HepG2 (cell line): ENCODE measurements around the gene OR6B2. TPM values are rescaled to one million over a fixed set of nuclear protein-coding genes. Genes with fewer than 3 reads are reported as not detected.

Experiments
- ATAC-seq: fragments of 200-7000 bp; cut with Tn5 transposase; 3 replicates; pipeline ENCODE4 v1.9.1; 2020; ENCODE audit warnings: mild to moderate bottlenecking, moderate library complexity
- BruUV-seq: library from RNA; stranded (reverse); fragments of 400-500 nt; replicated peaks from 2 replicates; lab custom pipeline; 2021; lab: Mats Ljungman, UMichigan
- CTCF ChIA-PET: fragments of 300-600 bp; formaldehyde crosslinking; extraction: SDS; loops from one replicate; lab custom pipeline; 2021; ENCODE audit warnings: low total read pairs, inconsistent platforms, low intra/inter-chr PET ratio; lab: Yijun Ruan, JAX
- POLR2A ChIA-PET: fragments of 350-600 bp; sonication (Branson Sonifier 250); formaldehyde crosslinking; loops from one replicate; lab custom pipeline; 2020; ENCODE audit warnings: antibody characterized with exemption, inconsistent platforms; lab: Yijun Ruan, JAX
- DNase-seq: peaks from one replicate; pipeline ENCODE4 v3.0.0-alpha.2; 2015; ENCODE audit warnings: low spot score
- FAIRE-seq: peaks from 3 replicates; lab custom pipeline; 2011; peaks lifted over from hg19 to GRCh38; lab: Jason Lieb, UNC
- H2AFZ ChIP-seq: one replicate; pipeline ENCODE4 v1.6.1; 2011; ENCODE audit warnings: low read length, inconsistent platforms
- H3K27ac ChIP-seq: fragments of 300-600 bp; 3 replicates; pipeline ENCODE4 v1.8.0; 2011; ENCODE audit warnings: mixed run types, mild to moderate bottlenecking, mixed read lengths, low read length, inconsistent platforms; ENCODE audit not compliant: insufficient read depth; ENCODE audit errors: extremely low read length
- H3K27me3 ChIP-seq, 2 experiments: fragments of 200-600 bp in 1 of 2; 2 replicates in 1 of 2; 3 replicates in 1 of 2; pipeline versions ENCODE4 v1.6.0 to v1.8.0; 2011; ENCODE audit warnings: low read length in 2 of 2, mild to moderate bottlenecking in 2 of 2, moderate library complexity in 2 of 2, inconsistent platforms in 1 of 2; ENCODE audit not compliant: insufficient read depth in 2 of 2, control insufficient read depth in 1 of 2
- H3K36me3 ChIP-seq, 2 experiments: fragments of 200-600 bp in 1 of 2; replicated peaks in 1 of 2; 2 replicates in 1 of 2; 3 replicates in 1 of 2; pipeline versions ENCODE4 v1.5.1 to v1.8.0; 2011; ENCODE audit warnings: low read length in 2 of 2, inconsistent platforms in 1 of 2; ENCODE audit not compliant: insufficient read depth in 2 of 2, control insufficient read depth in 1 of 2
- H3K4me1 ChIP-seq: 2 replicates; pipeline ENCODE4 v1.5.1; 2012; ENCODE audit warnings: low read length, inconsistent platforms; ENCODE audit not compliant: insufficient read depth
- H3K4me2 ChIP-seq: 2 replicates; pipeline ENCODE4 v1.6.0; 2011; ENCODE audit warnings: low read depth, low read length, inconsistent platforms
- H3K4me3 ChIP-seq, 3 experiments: fragments of 200-600 bp in 1 of 3; sonication (generic), shearing (Covaris generic) in 1 of 3; replicated peaks in 1 of 3; 2 replicates each; pipeline ENCODE4 v1.5.1; 2011 to 2016; ENCODE audit warnings: low read length in 3 of 3, inconsistent platforms in 2 of 3, low read depth in 2 of 3, mild to moderate bottlenecking in 2 of 3, control low read depth in 1 of 3, mixed read lengths in 1 of 3; ENCODE audit not compliant: insufficient read depth in 1 of 3
- H3K79me2 ChIP-seq: one replicate; pipeline ENCODE4 v1.6.1; 2011; ENCODE audit warnings: low read length, inconsistent platforms; ENCODE audit not compliant: insufficient read depth
- H3K9ac ChIP-seq: 2 replicates; pipeline ENCODE4 v1.6.0; 2011; ENCODE audit warnings: mild to moderate bottlenecking, low read depth, low read length, inconsistent platforms; ENCODE audit not compliant: insufficient read depth
- H3K9me3 ChIP-seq: 2 replicates; pipeline ENCODE4 v1.5.1; 2012; ENCODE audit warnings: mild to moderate bottlenecking, low read length
- H4K20me1 ChIP-seq: 2 replicates; pipeline ENCODE4 v1.6.0; 2011; ENCODE audit warnings: inconsistent platforms, mild to moderate bottlenecking, low read length, moderate library complexity; ENCODE audit not compliant: insufficient read depth
- E2F1 ChIP-seq: sonication (generic); formaldehyde crosslinking; IDR thresholded peaks from 2 replicates; pipeline ENCODE4 v1.5.0; 2020; ENCODE audit warnings: missing genetic modification reagents
- ETV5 ChIP-seq: IDR thresholded peaks from 2 replicates; pipeline ENCODE4 v1.6.1; 2018; ENCODE audit warnings: missing biosample characterization, missing genetic modification reagents, inconsistent platforms, borderline replicate concordance
- MLXIP ChIP-seq: sonication (generic); formaldehyde crosslinking; IDR thresholded peaks from 2 replicates; pipeline ENCODE4 v1.9.0; 2021; ENCODE audit warnings: missing genetic modification reagents, borderline replicate concordance
- MYNN ChIP-seq: sonication (generic); formaldehyde crosslinking; IDR thresholded peaks from 2 replicates; pipeline ENCODE4 v1.4.0; 2020; ENCODE audit warnings: mild to moderate bottlenecking, low read depth, missing genetic modification reagents
- POLR2G ChIP-seq: fragments of 200-400 bp; formaldehyde crosslinking; IDR thresholded peaks from 2 replicates; pipeline ENCODE4 v1.6.1; 2018; ENCODE audit warnings: mild to moderate bottlenecking, low read depth, low read length, moderate library complexity
- RBAK ChIP-seq: sonication (generic); formaldehyde crosslinking; IDR thresholded peaks from 2 replicates; pipeline ENCODE4 v1.5.1; 2020; ENCODE audit warnings: mild to moderate bottlenecking, missing genetic modification reagents
- REXO4 ChIP-seq: sonication (generic); formaldehyde crosslinking; IDR thresholded peaks from 2 replicates; pipeline ENCODE4 v1.8.0; 2022; ENCODE audit warnings: missing genetic modification reagents, mild to moderate bottlenecking, borderline replicate concordance
- SRSF9 ChIP-seq: fragments of 200-400 bp; formaldehyde crosslinking; IDR thresholded peaks from 2 replicates; pipeline ENCODE4 v1.6.1; 2018; ENCODE audit warnings: borderline replicate concordance, mild to moderate bottlenecking, low read depth, low read length; ENCODE audit not compliant: insufficient read depth, poor library complexity, severe bottlenecking
- TBP ChIP-seq: sonication (generic); formaldehyde crosslinking; IDR thresholded peaks from 2 replicates; pipeline ENCODE4 v1.5.0; 2020; ENCODE audit warnings: missing genetic modification reagents
- ZBTB3 ChIP-seq: sonication (generic); formaldehyde crosslinking; IDR thresholded peaks from 2 replicates; pipeline ENCODE4 v1.4.0; 2020; ENCODE audit warnings: low read depth, mild to moderate bottlenecking, moderate library complexity, missing genetic modification reagents, borderline replicate concordance
- ZFP36 ChIP-seq: fragments of 150-350 bp; IDR thresholded peaks from 2 replicates; pipeline ENCODE4 v1.6.1; 2018; ENCODE audit warnings: borderline replicate concordance, low read length, low read depth; ENCODE audit not compliant: partially characterized antibody
- ZFX ChIP-seq: sonication (generic); formaldehyde crosslinking; IDR thresholded peaks from 2 replicates; pipeline ENCODE4 v1.4.0; 2020; ENCODE audit warnings: mild to moderate bottlenecking, low read depth, missing genetic modification reagents, moderate library complexity
- ZNF263 ChIP-seq: sonication (generic); formaldehyde crosslinking; IDR thresholded peaks from 2 replicates; pipeline ENCODE4 v1.4.0; 2020; ENCODE audit warnings: missing genetic modification reagents
- ZNF570 ChIP-seq: sonication (generic); formaldehyde crosslinking; IDR thresholded peaks from 2 replicates; pipeline ENCODE4 v1.4.0; 2020; ENCODE audit warnings: mild to moderate bottlenecking, missing genetic modification reagents, borderline replicate concordance
- ZNF720 ChIP-seq: sonication (generic); formaldehyde crosslinking; IDR thresholded peaks from 2 replicates; pipeline ENCODE4 v1.4.0; 2020; ENCODE audit warnings: missing genetic modification reagents
- whole genome bisulfite sequencing: methylation state at CpG from one replicate; pipeline ENCODE4 v1.1.6; 2017; ENCODE audit warnings: low lambda C conversion rate; 5-methylcytosine and 5-hydroxymethylcytosine counted together
- in situ Hi-C: cut with HindIII; loops from 2 replicates; pipeline ENCODE4 v1.10.0; 2017; ENCODE audit warnings: low pct_unique_long_range_greater_than_20kb; ENCODE audit not compliant: extremely low pct_ligation_motif_present
- intact Hi-C: fragments of 100-400 bp; cut with micrococcal nuclease; formaldehyde crosslinking; loops from one replicate; pipeline ENCODE4 v1.10.0; 2022; ENCODE audit not compliant: unreplicated experiment
- polyA plus RNA-seq, 8 experiments: library from polyadenylated mRNA; depleted of rRNA in 3 of 8; stranded (reverse) in 7 of 8; unstranded in 1 of 8; fragments of >200 nt; fragmentation: Illumina TruSeq in 4 of 8; extraction: Trizol in 4 of 8; gene quantifications; 2 replicates each; pipeline versions ENCODE4 v1.2.1 to v1.2.3, GENCODE V29; 2011 to 2016; ENCODE audit warnings: low read depth in 4 of 8, missing spikeins in 1 of 8, mixed read lengths in 1 of 8; ENCODE audit not compliant: insufficient read depth in 1 of 8
- total RNA-seq, 5 experiments: library from RNA; depleted of rRNA; stranded (reverse); fragments of >200 nt; fragmentation: Illumina TruSeq; extraction: Trizol; gene quantifications; 2 replicates each; pipeline ENCODE4 v1.2.3, GENCODE V29; 2016; ENCODE audit warnings: low read depth in 1 of 5
- TF ChIP-seq, protein P1 (sequence below), 2 experiments: sonication (generic) in 1 of 2; formaldehyde crosslinking in 1 of 2; IDR thresholded peaks; 2 replicates each; pipeline versions ENCODE4 v1.4.0 to v1.6.1; 2018 to 2020; ENCODE audit warnings: missing genetic modification reagents in 2 of 2, borderline replicate concordance in 1 of 2, low read depth in 1 of 2, mild to moderate bottlenecking in 1 of 2, missing biosample characterization in 1 of 2
- TF ChIP-seq, protein P2 (sequence below): sonication (generic); formaldehyde crosslinking; IDR thresholded peaks from 2 replicates; pipeline ENCODE4 v1.8.1; 2023; ENCODE audit warnings: mild to moderate bottlenecking, missing genetic modification reagents

The OR6B2 gene
- total and polyA plus RNA-seq, 2 of the 13 experiments (the other 11 are each of a cell fraction or from before 2014, with no cell fraction given), result not detected

GRCh38 chr2:239994086-239994485 lies 36.1 kb downstream of the OR6B2 start:
- intact Hi-C loops, result no loop called here
- Histone ChIP-seq H3K27ac (no peak overlapping the region), H3K9me3 (no peaks in the 10 kb centered on the region), H3K27me3 (no peaks in the 10 kb centered on the region), H4K20me1 (peaks cover 8% of the 10 kb centered on the region), H3K36me3 (peaks cover 21 to 45% of the 10 kb centered on the region in 2 experiments), H3K4me2 (no peak overlapping the region), H2AFZ (no peak overlapping the region), H3K4me3 (no peak overlapping the region), H3K9ac (no peak overlapping the region), H3K79me2 (no peaks in the 10 kb centered on the region), H3K4me1 (no peaks in the 10 kb centered on the region)
- FAIRE-seq, result no peak
- POLR2A ChIA-PET, result no interaction called here
- ATAC-seq, result no peak
- CTCF ChIA-PET, result no interaction called here
- no TSS peak for BruUV-seq
- in situ Hi-C loops, result no loop called here
- no peak for DNase-seq
- 100% methylated on average over 3 of the region's 6 CpGs for WGBS
- TF ChIP-seq, protein P1, sequence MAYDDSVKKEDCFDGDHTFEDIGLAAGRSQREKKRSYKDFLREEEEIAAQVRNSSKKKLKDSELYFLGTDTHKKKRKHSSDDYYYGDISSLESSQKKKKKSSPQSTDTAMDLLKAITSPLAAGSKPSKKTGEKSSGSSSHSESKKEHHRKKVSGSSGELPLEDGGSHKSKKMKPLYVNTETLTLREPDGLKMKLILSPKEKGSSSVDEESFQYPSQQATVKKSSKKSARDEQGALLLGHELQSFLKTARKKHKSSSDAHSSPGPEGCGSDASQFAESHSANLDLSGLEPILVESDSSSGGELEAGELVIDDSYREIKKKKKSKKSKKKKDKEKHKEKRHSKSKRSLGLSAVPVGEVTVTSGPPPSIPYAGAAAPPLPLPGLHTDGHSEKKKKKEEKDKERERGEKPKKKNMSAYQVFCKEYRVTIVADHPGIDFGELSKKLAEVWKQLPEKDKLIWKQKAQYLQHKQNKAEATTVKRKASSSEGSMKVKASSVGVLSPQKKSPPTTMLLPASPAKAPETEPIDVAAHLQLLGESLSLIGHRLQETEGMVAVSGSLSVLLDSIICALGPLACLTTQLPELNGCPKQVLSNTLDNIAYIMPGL (CRISPR knock-in tag; IDR thresholded peaks at IDR 0.05; ENCODE audit: borderline replicate concordance in 1 of 2, low read depth in 1 of 2), result no peak
- TF ChIP-seq ZFP36 (no peak), TBP (no peak), REXO4 (no peak), ZBTB3 (CRISPR knock-in tag) (no peak), ZNF570 (CRISPR knock-in tag) (no peak), ZNF720 (CRISPR knock-in tag) (no peak), POLR2G (no peak), ZNF263 (no peak), RBAK (CRISPR knock-in tag) (no peak), MYNN (CRISPR knock-in tag) (no peak), ETV5 (CRISPR knock-in tag) (no peak), E2F1 (CRISPR knock-in tag) (no peak), ZFX (CRISPR knock-in tag) (no peak), SRSF9 (no peak), MLXIP (CRISPR knock-in tag) (no peak)
- TF ChIP-seq, protein P2, sequence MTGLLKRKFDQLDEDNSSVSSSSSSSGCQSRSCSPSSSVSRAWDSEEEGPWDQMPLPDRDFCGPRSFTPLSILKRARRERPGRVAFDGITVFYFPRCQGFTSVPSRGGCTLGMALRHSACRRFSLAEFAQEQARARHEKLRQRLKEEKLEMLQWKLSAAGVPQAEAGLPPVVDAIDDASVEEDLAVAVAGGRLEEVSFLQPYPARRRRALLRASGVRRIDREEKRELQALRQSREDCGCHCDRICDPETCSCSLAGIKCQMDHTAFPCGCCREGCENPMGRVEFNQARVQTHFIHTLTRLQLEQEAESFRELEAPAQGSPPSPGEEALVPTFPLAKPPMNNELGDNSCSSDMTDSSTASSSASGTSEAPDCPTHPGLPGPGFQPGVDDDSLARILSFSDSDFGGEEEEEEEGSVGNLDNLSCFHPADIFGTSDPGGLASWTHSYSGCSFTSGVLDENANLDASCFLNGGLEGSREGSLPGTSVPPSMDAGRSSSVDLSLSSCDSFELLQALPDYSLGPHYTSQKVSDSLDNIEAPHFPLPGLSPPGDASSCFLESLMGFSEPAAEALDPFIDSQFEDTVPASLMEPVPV, result no peak
